Muscle of leg (tissue), 11 donors: ENCODE results near the gene SIX5. TPM values are rescaled to one million over a fixed set of nuclear protein-coding genes. Genes with fewer than 3 reads are reported as not detected.

Source experiments
- DNase-seq: peaks from one replicate; pipeline ENCODE4 v3.0.0; 2013
- H3K27ac ChIP-seq: one replicate; pipeline ENCODE4 v1.5.1; 2013; ENCODE audit warnings: mild to moderate bottlenecking, low read length, control low read depth
- H3K27me3 ChIP-seq: one replicate; pipeline ENCODE4 v1.6.1; 2013; ENCODE audit warnings: low read length; ENCODE audit not compliant: control insufficient read depth, insufficient read depth
- H3K36me3 ChIP-seq: one replicate; pipeline ENCODE4 v1.6.1; 2013; ENCODE audit warnings: low read length; ENCODE audit not compliant: control insufficient read depth, insufficient read depth
- H3K4me1 ChIP-seq: one replicate; pipeline ENCODE4 v1.6.1; 2013; ENCODE audit warnings: low read length; ENCODE audit not compliant: control insufficient read depth, insufficient read depth
- H3K4me3 ChIP-seq: one replicate; pipeline ENCODE4 v1.5.1; 2013; ENCODE audit warnings: low read length, control low read depth
- H3K9me3 ChIP-seq: replicated peaks from 2 replicates; pipeline ENCODE4 v1.6.1; 2013; ENCODE audit warnings: low read depth, low read length; ENCODE audit not compliant: control insufficient read depth
- WGBS: methylation state at CpG from one replicate; pipeline ENCODE4 v1.1.5; 2013; ENCODE audit warnings: missing lambda C conversion rate; ENCODE audit not compliant: insufficient coverage; 5-methylcytosine and 5-hydroxymethylcytosine counted together
- polyA plus RNA-seq, 8 donors: library from polyadenylated mRNA; unstranded; fragments of 120-200 nt; gene quantifications; one replicate each; pipeline versions ENCODE4 v1.2.1 to v1.2.3, GENCODE V29; 2013; ENCODE audit warnings: inconsistent platforms in 1 of 8, low replicate concordance in 1 of 8; ENCODE audit not compliant: insufficient read length in 8 of 8, insufficient read depth in 1 of 8
- total RNA-seq: library from RNA; stranded (reverse); fragments of 120-200 nt; gene quantifications from one replicate; pipeline ENCODE4 v1.2.4, GENCODE V29; 2013

Gene SIX5
- total and polyA plus RNA-seq, 9 donors: 14.9 to 31.9 (median 24.3) TPM

DNA sequence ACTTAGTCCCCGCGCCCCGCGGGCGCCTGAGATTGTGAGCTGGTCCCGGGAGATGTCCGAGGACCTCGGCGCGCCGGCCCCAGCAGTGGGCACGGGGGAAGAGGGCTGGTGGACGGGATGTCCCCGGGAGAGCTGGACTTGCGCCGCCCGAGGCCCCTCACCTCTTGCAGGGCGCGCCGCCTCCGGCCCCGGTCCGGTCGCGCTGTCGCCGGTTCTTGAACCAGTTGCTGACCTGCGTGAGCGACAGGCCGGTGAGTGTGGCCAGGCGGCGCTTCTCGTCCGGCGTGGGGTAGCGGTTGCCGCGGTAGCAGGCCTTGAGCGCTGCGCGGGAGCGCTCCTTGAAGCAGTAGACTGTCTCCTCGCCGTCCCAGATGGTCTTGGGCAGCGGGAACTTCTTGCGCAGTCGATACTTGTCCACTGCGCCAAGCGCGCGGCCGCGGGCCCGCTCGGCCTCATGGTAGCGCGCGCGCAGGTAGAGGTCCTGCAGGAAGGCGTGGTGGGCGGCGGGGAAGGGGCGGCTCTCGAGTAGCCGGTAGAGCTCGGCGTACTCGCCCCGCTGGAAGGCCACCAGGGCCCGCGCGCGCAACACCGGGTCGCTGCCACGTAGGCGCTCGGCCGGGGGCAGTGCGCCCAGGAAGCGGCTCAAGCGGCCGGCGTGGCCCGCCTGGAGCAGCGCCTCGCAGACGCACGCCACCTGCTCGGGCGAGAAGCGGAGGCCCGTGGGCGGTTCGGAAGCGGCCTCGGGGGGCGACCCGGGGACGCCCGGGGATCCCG is 984 bp downstream of the SIX5 start:
- no peaks in the 10 kb centered on the region for H3K9me3 ChIP-seq
- H3K4me1 ChIP-seq: peaks cover 75% of the 10 kb centered on the region
- peak overlapping the region; percentile 89 for H3K4me3 ChIP-seq
- WGBS: under 1% methylated on average over 98 of the region's 102 CpGs
- H3K27me3 ChIP-seq: peaks cover 2% of the 10 kb centered on the region
- H3K36me3 ChIP-seq: peaks cover 35% of the 10 kb centered on the region
- H3K27ac ChIP-seq: peak overlapping the region; percentile 98
- peak; percentile 89 for DNase-seq

GRCh38 chr19:45767410-45767880 is 1.6 kb downstream of the SIX5 start:
- Histone ChIP-seq H3K36me3 (peaks cover 28% of the 10 kb centered on the region), H3K4me1 (peaks cover 71% of the 10 kb centered on the region), H3K4me3 (peak overlapping the region; percentile 89), H3K27me3 (peaks cover 2% of the 10 kb centered on the region), H3K27ac (peak overlapping the region; percentile 98), H3K9me3 (no peaks in the 10 kb centered on the region)
- 2% methylated on average over 27 of the region's 31 CpGs for WGBS
- peak; percentile 93 for DNase-seq

GRCh38 chr19:45766869-45767346 is 2.1 kb downstream of the SIX5 start:
- no peak for DNase-seq
- 13% methylated on average over 21 of the region's 24 CpGs for WGBS
- peaks cover 66% of the 10 kb centered on the region for H3K4me1 ChIP-seq
- peak overlapping the region; percentile 98 for H3K27ac ChIP-seq
- no peaks in the 10 kb centered on the region for H3K9me3 ChIP-seq
- H3K36me3 ChIP-seq: peaks cover 23% of the 10 kb centered on the region
- H3K27me3 ChIP-seq: peaks cover 2% of the 10 kb centered on the region
- H3K4me3 ChIP-seq: peak overlapping the region; percentile 89

GRCh38 chr19:45766296-45766868 is 2.7 kb downstream of the SIX5 start:
- H3K4me1 ChIP-seq: peaks cover 61% of the 10 kb centered on the region
- peak overlapping the region; percentile 98 for H3K27ac ChIP-seq
- H3K9me3 ChIP-seq: no peaks in the 10 kb centered on the region
- 40% methylated on average over 17 of the region's 17 CpGs for WGBS
- peaks cover 18% of the 10 kb centered on the region for H3K36me3 ChIP-seq
- DNase-seq: no peak
- H3K27me3 ChIP-seq: peaks cover 5% of the 10 kb centered on the region
- H3K4me3 ChIP-seq: peak overlapping the region; percentile 89

DNA sequence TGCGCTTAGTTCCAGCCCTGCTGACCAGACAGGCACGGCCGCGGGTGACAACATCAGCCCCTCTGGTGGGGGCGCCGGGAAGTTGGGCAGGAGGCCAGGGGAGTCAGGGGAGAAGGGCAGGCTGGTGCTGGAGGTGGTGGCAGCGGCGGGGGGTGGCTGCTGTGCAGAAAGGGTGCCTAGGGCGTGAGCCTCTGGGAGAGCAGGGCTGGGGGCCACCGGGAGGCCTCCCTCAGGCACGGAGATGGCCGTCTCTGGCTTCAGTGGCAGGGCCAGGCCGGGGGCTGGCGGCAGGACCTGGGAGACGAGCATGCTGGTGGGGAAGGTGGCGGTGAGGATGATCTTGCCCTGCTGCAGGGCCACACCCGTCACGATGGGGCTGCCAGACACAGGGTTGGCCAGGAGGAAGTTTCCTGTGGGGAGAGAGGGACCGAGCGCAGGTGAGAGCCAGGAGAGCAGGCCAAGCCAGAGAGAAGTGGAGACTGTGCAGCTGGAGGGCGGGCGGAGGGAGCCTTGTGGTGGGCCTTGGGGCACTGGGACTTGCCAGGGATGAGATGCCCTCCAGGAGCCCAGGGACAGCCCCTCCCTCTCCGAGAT is 3.3 kb downstream of the SIX5 start:
- peaks cover 55% of the 10 kb centered on the region for H3K4me1 ChIP-seq
- H3K36me3 ChIP-seq: peaks cover 13% of the 10 kb centered on the region
- H3K27ac ChIP-seq: peak overlapping the region; percentile 98
- H3K27me3 ChIP-seq: peaks cover 6% of the 10 kb centered on the region
- no peak overlapping the region for H3K4me3 ChIP-seq
- 45% methylated on average over 18 of the region's 23 CpGs for WGBS
- DNase-seq: no peak
- no peaks in the 10 kb centered on the region for H3K9me3 ChIP-seq

- H3K27me3 ChIP-seq: peaks cover 6% of the 10 kb centered on the region
- H3K27ac ChIP-seq: peak overlapping the region; percentile 98
- H3K36me3 ChIP-seq: peaks cover 13% of the 10 kb centered on the region
- DNase-seq: peak; percentile 60
- H3K4me1 ChIP-seq: peaks cover 51% of the 10 kb centered on the region
- H3K9me3 ChIP-seq: no peaks in the 10 kb centered on the region
- 35% methylated on average over 14 of the region's 21 CpGs for WGBS
- no peak overlapping the region for H3K4me3 ChIP-seq
Observed at GRCh38 chr19:45764945-45765701, 3.9 kb downstream of the SIX5 start.

DNA sequence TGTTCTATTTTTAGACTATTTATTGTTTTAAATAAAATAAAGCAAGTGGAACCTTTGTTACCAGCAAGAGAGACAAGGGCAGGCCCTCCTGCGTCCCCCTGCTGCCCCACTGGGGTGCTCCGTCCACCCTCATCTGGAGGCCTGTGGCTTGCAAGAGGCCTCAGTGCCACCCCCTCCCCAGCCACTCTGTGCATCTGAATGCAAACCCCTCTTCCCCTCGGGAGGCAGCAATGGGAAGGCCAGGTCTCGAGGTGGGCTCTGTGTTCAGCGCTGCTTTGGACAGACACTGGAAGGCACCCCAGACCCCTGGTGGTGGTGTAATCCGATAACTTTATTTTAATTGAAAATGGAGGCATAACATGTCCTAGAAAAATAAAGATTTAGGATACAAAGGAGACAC is 4.6 kb downstream of the SIX5 start:
- 58% methylated on average over 3 of the region's 6 CpGs for WGBS
- no peak for DNase-seq
- peak overlapping the region; percentile 98 for H3K27ac ChIP-seq
- peaks cover 46% of the 10 kb centered on the region for H3K4me1 ChIP-seq
- no peaks in the 10 kb centered on the region for H3K9me3 ChIP-seq
- no peak overlapping the region for H3K4me3 ChIP-seq
- H3K27me3 ChIP-seq: peaks cover 6% of the 10 kb centered on the region
- H3K36me3 ChIP-seq: peaks cover 11% of the 10 kb centered on the region

DNA sequence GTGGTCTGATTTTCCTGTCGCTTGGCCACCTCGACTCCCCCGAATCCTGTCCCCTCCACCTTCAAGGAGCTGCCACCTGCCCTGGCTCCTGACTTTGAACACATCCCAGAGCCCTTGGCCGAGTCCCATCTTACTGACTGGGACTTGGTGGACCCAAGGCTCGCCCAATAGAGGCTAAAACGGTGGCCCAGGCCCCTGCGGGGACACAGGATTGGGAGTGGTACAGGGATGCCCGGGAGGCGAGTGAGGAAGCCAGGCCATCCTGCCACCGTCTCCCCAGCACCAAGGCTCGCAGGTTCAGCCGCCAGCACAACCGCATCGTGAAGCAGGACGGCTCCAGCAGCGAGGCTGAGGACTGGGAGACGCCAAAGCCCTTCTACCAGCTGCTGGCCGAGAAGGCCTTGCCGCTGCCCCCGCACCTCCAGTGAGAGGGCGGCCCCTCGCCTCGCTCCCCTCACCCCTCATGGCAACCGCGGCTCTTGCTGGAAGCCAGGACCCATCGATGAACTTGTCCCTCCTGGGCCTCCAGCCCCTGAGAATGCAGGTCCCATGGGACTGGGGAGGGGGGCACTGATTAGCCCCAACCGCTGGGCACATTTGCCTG is 5.3 kb downstream of the SIX5 start:
- DNase-seq: no peak
- Histone ChIP-seq H3K27me3 (peaks cover 6% of the 10 kb centered on the region), H3K4me3 (no peak overlapping the region), H3K36me3 (peaks cover 11% of the 10 kb centered on the region), H3K9me3 (no peaks in the 10 kb centered on the region), H3K27ac (peak overlapping the region; percentile 6), H3K4me1 (peaks cover 46% of the 10 kb centered on the region)
- WGBS: 30% methylated on average over 25 of the region's 27 CpGs

- Histone ChIP-seq H3K27me3 (peaks cover 6% of the 10 kb centered on the region), H3K9me3 (no peaks in the 10 kb centered on the region), H3K4me3 (no peak overlapping the region), H3K4me1 (peaks cover 46% of the 10 kb centered on the region), H3K36me3 (peaks cover 11% of the 10 kb centered on the region), H3K27ac (no peak overlapping the region)
- DNase-seq: no peak
- 84% methylated on average over 12 of the region's 15 CpGs for WGBS
Observed at GRCh38 chr19:45762870-45763631, 6.0 kb downstream of the SIX5 start.
